Activated CD4-positive, alpha-beta T cell treated with anti-CD3 and anti-CD28 coated beads for 4 hours (primary cell): ENCODE results near the gene KCNQ1.
"Not testable (repeated sequence)": the region's sequence is repeated elsewhere in the genome, so short reads cannot be mapped to it uniquely, and the experiment has no call there.

ENCODE experiments used
- DNase-seq, 2 donors: peaks; one replicate each; pipeline ENCODE4 v3.0.0-alpha.2; 2020

KCNQ1 gene

DNA sequence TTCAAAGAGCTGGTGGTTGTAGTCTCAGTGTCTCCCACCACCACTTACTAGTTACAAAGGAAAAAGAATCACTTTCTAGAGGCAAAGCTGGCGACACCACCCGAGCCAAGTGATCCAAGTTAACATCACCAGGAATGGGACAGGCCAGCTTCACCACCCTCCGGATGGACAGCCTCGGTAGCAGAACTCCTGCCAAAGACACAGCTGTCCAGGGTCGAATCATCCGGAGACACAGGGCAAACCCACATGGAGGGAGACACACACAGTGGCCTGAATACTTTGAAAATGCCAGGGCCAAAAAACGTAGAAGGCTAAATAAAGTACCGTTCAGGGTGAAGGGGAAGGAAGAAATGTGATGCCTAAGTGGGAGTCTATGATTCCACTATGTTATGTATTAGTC lies 33.1 kb downstream of the KCNQ1 start:
- no peak for DNase-seq

- not testable (repeated sequence) for DNase-seq
Observed at GRCh38 chr11:2480067-2480873, 35.5 kb downstream of the KCNQ1 start.

DNA sequence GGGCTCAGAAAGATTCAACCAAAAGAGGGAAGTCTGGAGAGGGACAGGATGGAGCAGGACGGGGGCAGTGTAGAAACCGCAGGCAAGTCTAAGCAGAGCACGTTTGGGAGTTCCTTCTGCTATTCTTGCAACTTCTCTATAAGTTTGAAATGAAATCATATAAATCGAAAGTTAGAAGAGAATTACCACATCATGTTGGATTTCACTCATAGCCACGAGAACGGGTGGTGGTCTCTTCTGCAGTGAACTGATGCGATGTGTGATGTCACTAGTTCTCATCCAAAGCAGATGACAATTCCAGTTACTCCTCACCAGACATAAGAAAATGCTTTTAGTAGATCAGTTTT lies 36.0 kb downstream of the KCNQ1 start:
- no peak for DNase-seq

DNA sequence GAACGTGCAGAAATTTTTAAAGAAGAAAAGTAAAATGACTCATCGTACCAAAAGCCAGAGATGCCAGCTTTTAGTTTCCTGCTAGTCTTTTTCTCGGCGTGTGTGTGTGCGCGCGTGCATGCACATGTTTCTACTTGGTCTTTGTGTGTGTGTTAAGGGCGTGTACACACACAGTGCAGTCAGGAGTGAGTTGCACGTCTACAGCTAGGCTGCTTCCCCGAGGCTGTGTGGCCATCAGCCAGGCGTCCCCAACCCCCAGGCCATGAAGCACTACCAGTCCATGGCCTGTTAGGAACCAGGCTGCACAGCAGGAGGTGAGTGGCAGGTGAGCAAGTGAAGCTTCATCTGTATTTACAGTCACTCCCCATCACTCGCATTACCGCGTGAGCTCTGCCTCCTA lies 36.4 kb downstream of the KCNQ1 start:
- DNase-seq: no peak

- DNase-seq: no peak
Observed at GRCh38 chr11:2482204-2482603, 37.4 kb downstream of the KCNQ1 start.

DNA sequence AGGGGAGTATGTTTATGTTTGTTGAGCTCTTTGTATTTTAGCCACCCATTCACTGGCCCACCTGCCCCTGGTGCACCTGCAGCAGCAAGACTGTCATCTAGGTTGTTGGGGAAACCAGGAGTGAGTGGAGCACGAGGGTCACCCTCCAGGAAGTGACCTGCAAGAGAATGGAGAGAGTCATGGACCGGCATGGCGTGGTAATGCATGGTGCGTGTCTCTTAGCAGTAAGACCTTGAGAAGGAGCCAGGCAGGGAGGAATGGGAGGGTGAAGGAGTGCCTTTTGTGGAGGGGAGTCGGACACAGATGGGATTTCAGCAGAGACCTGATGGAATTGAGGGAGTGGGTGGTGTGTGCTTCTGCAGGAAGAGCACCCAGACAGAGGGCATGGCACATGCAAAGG lies 37.9 kb downstream of the KCNQ1 start:
- no peak for DNase-seq

DNA sequence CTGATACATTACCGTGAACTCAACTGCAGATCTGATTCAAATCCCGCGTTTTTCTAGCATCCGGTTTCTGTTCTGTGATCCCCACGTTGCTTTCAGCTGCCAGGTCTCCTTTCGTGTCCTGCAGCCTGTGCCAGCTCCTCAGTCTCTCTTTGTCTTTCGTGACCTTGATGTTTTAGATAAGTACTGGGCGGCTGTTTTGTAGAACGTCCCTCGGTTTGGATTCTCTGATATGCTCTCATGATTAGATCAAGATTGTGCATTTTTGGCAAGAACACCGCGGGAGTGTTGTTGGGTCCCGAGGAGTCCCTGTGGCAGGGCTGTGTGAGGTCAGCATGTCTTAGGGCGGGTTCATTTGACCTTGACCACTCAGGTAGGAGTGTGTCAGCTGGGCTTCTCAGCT lies 38.6 kb downstream of the KCNQ1 start:
- no peak for DNase-seq

- no peak for DNase-seq
Observed at GRCh38 chr11:2484576-2485125, 39.8 kb downstream of the KCNQ1 start.

- no peak for DNase-seq
Observed at GRCh38 chr11:2488004-2488403, 43.2 kb downstream of the KCNQ1 start.

GRCh38 chr11:2489083-2489482 lies 44.3 kb downstream of the KCNQ1 start:
- no peak for DNase-seq

GRCh38 chr11:2497951-2498350 lies 53.1 kb downstream of the KCNQ1 start:
- DNase-seq: not testable (repeated sequence)

GRCh38 chr11:2498750-2499149 lies 53.9 kb downstream of the KCNQ1 start:
- DNase-seq: no peak

- DNase-seq: no peak
Observed at GRCh38 chr11:2507212-2507901, 62.5 kb downstream of the KCNQ1 start.

GRCh38 chr11:2507945-2508749 lies 63.3 kb downstream of the KCNQ1 start:
- DNase-seq: no peak

DNA sequence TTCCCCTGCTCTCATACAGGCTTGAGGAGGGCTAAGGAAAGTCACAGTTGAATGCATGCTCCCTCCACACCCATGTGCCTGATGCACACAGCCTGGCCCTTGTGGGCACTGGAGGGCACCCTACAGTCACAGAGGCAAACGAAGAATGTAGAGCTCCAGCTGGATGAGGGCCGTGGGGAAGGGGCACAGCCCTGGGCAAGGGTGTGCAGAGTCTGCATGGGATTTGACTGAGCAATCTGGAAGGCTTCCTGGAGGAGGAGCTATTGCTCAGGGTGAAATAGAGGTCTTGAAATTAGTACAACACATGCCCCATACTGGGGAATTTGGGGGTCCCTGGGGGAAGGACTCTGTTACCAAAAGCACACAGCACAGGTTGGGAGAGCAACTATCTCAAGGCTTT lies 64.0 kb downstream of the KCNQ1 start:
- DNase-seq: no peak

GRCh38 chr11:2509481-2510001 lies 64.7 kb downstream of the KCNQ1 start:
- no peak for DNase-seq

GRCh38 chr11:2510626-2511402 lies 66.0 kb downstream of the KCNQ1 start:
- no peak for DNase-seq

DNA sequence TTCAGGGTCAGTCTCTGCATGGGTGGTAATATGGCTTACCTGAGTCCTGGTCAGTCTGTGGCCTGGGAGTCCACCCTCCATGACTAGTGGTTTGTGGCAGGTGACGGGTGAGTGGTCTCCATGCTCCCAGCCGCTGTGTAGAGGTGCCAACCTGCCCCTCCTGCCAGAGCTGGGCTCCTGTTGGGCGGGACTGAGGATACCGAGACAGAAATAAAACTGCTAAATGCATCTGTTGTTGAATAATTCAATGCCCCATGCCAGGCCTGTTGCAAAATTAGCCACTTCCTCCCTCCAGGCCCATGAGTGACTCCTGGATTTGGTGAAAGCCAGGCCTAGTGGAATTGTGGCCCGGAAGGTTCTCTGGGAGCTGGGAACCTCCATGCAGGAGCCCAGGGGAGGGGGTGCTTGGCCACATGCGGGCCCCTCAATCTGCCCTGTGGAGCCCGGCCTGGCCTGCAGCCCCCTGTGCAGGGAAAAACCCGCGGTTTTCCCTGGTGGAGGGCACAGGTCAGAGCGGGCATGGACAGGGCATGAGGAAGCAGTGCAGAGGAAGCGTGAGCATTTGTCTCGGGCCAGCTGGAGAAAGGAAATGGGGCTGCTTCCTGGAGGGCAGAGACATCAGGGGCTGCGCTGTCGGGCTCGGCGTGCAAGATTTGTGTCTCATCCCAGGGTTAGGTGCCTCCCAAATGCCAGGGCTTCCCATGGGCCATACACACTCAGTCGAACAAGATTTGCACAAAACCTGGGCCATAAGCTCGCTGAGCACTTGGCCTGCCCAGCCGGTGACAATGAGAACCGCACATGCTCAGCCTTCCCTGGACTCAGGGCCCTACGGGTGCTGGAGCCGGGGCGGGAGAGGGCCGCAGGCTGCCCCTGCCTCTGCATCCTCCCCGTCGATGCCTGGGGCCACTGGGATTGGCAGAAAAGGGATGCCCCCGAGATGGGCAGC lies 66.9 kb downstream of the KCNQ1 start:
- no peak for DNase-seq

DNA sequence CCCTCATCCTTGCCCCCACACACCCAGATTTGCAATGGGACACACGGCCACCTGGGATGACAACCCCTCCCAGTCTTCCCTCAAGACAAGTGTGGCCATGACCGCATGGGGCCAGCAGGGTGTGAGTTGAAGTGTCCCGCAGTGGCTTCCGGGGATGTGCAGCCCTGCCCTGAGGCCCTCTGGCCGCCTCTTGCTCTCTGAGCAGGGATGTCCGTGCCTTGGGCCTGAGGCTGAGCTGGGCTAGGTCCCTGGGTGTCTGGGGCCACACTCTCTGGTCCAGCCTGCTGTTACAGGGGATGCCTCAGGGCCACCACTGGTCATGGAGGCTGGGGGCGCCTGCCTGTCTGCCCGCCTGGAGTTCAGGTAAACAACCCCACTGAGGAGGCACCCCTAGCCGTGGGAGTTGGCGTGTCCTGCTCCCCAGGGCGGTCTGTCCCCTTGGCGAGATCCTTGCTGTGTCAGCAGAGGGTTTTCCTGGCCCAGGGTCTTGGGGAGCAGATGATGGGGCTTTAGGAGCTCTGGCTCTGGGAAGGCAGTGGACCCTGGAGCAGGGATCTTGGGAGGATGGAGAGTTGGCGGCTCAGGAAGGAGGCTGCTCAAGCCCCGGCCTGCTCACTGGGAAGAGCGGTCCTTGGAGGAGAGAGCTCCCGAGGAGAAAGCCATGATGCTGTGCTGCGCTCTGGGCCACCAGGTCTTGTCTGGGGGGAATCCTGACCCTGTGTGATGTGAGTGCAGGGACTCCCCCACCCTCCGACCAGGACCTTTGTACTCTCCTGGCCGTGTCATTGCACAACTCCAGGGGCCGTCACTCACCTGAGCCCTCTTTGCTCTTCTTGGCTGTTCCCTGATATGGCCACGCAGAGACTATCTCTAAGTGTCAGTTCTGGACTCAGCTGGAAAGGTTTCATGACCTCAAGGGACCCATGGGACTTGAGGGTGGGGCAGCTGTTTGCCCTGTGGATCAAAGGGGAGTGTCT lies 67.9 kb downstream of the KCNQ1 start:
- no peak for DNase-seq

- DNase-seq: no peak
Observed at GRCh38 chr11:2513441-2513840, 68.6 kb downstream of the KCNQ1 start.
